Measurements from ENCODE around the gene NECTIN1. TPM values are rescaled to one million over a fixed set of nuclear protein-coding genes. Genes with fewer than 3 reads are reported as not detected.

The NECTIN1 gene
- total RNA-seq, 6 donors from 2014 or later, result 1.4 to 12.6 (median 7.6) TPM

- H3K4me1 ChIP-seq, result peaks cover 4 to 19% (median 11%) of the 10 kb centered on the region in 4 donors
- DNase-seq (peak; percentile 53 to 95), ATAC-seq (ENCODE audit: low FRiP score in 2 of 2) (peak; percentile 52 to 77)
- H3K9me3 ChIP-seq, result no peaks in the 10 kb centered on the region
- no peak overlapping the region for H3K27ac ChIP-seq
- no peak overlapping the region for H3K4me3 ChIP-seq
- no peaks in the 10 kb centered on the region for H3K36me3 ChIP-seq
- no peak for TF ChIP-seq EP300 (IDR thresholded peaks at IDR 0.05)
- TF ChIP-seq CTCF (IDR thresholded peaks at IDR 0.05), result peak; percentile 63 to 82 (median 76)
- WGBS, 2 donors, result 15 to 19% methylated on average over 26 to 33 of the region's 54 CpGs
- H3K27me3 ChIP-seq, result peaks cover 0 to 21% (median 10%) of the 10 kb centered on the region in 4 donors
Observed at GRCh38 chr11:119741369-119742262, 12.6 kb upstream of the NECTIN1 start.

- H3K27ac ChIP-seq, result no peak overlapping the region
- no peaks in the 10 kb centered on the region for H3K36me3 ChIP-seq
- DNase-seq (no peak), ATAC-seq (ENCODE audit: low FRiP score in 2 of 2) (no peak)
- 67 to 78% methylated on average over 4 of the region's 4 CpGs for WGBS, 2 donors
- TF ChIP-seq POLR2A (IDR thresholded peaks at IDR 0.05) (no peak), POLR2AphosphoS5 (IDR thresholded peaks at IDR 0.05) (no peak), EP300 (IDR thresholded peaks at IDR 0.05) (no peak), CTCF (IDR thresholded peaks at IDR 0.05) (no peak)
- H3K27me3 ChIP-seq, result peaks cover 0 to 21% (median 10%) of the 10 kb centered on the region in 4 donors
- no peaks in the 10 kb centered on the region for H3K9me3 ChIP-seq
- peaks cover 4 to 19% (median 11%) of the 10 kb centered on the region in 4 donors for H3K4me1 ChIP-seq
- no peak overlapping the region for H3K4me3 ChIP-seq
Observed at GRCh38 chr11:119739975-119740374, 11.0 kb upstream of the NECTIN1 start.

- Histone ChIP-seq H3K36me3 (no peaks in the 10 kb centered on the region), H3K27me3 (peaks cover 0 to 21% (median 10%) of the 10 kb centered on the region in 4 donors), H3K9me3 (no peaks in the 10 kb centered on the region), H3K4me3 (no peak overlapping the region), H3K4me1 (peaks cover 4 to 19% (median 11%) of the 10 kb centered on the region in 4 donors), H3K27ac (no peak overlapping the region)
- DNase-seq (no peak), ATAC-seq (ENCODE audit: low FRiP score in 2 of 2) (no peak)
- TF ChIP-seq EP300 (IDR thresholded peaks at IDR 0.05) (no peak), POLR2A (IDR thresholded peaks at IDR 0.05) (no peak), POLR2AphosphoS5 (IDR thresholded peaks at IDR 0.05) (no peak), CTCF (IDR thresholded peaks at IDR 0.05) (no peak)
- 68 to 69% methylated on average over 6 to 8 of the region's 8 CpGs for WGBS, 2 donors
Observed at GRCh38 chr11:119739021-119739703, 10.2 kb upstream of the NECTIN1 start.

GRCh38 chr11:119738059-119738439, 9.0 kb upstream of the NECTIN1 start:
- Histone ChIP-seq H3K27ac (no peak overlapping the region), H3K4me1 (peaks cover 4 to 19% (median 11%) of the 10 kb centered on the region in 4 donors), H3K4me3 (no peak overlapping the region), H3K9me3 (no peaks in the 10 kb centered on the region), H3K36me3 (no peaks in the 10 kb centered on the region), H3K27me3 (peaks cover 0 to 17% (median 8%) of the 10 kb centered on the region in 4 donors)
- no peak for DNase-seq
- TF ChIP-seq POLR2A (IDR thresholded peaks at IDR 0.05) (no peak), POLR2AphosphoS5 (IDR thresholded peaks at IDR 0.05) (no peak)
- ATAC-seq (ENCODE audit: low FRiP score in 2 of 2), result no peak
- 100% methylated on average over 5 of the region's 5 CpGs; no CpG with 5 or more reads in 1 of the 2 donors for WGBS, 2 donors

GRCh38 chr11:119737366-119738058, 8.5 kb upstream of the NECTIN1 start:
- Histone ChIP-seq H3K4me1 (peaks cover 3 to 15% (median 8%) of the 10 kb centered on the region in 4 donors), H3K9me3 (no peaks in the 10 kb centered on the region), H3K27me3 (peaks cover 0 to 13% (median 6%) of the 10 kb centered on the region in 4 donors), H3K4me3 (no peak overlapping the region), H3K27ac (no peak overlapping the region), H3K36me3 (no peaks in the 10 kb centered on the region)
- WGBS, 2 donors, result 92 to 93% methylated on average over 8 of the region's 8 CpGs
- TF ChIP-seq POLR2A (IDR thresholded peaks at IDR 0.05) (no peak), CTCF (IDR thresholded peaks at IDR 0.05) (no peak), EP300 (IDR thresholded peaks at IDR 0.05) (no peak), POLR2AphosphoS5 (IDR thresholded peaks at IDR 0.05) (no peak)
- ATAC-seq (ENCODE audit: low FRiP score in 2 of 2), result no peak
- DNase-seq, result no peak

Measured in upper lobe of left lung (tissue), 6 donors.